Left renal cortex interstitium (tissue), 4 donors: Measurements from ENCODE around the gene CLEC4M. TPM values are rescaled to one million over a fixed set of nuclear protein-coding genes. Genes with fewer than 3 reads are reported as not detected.
"Not testable (repeated sequence)": the region's sequence is repeated elsewhere in the genome, so short reads cannot be mapped to it uniquely, and the experiment has no call there.

Source experiments
- DNase-seq, 4 donors: peaks; one replicate each; pipeline ENCODE4 v3.0.0-alpha.2; 2013; ENCODE audit warnings: low read depth in 4 of 4, low spot score in 2 of 4, missing footprints in 1 of 4
- polyA plus RNA-seq, 4 donors: library from polyadenylated mRNA; unstranded; fragments of 120-200 nt; gene quantifications; one replicate each; pipeline ENCODE4 v1.2.1, GENCODE V29; 2013; ENCODE audit not compliant: insufficient read length in 4 of 4

CLEC4M gene
- polyA plus RNA-seq, 4 donors, result 1.5 to 4.7 (median 3.3) TPM

DNA sequence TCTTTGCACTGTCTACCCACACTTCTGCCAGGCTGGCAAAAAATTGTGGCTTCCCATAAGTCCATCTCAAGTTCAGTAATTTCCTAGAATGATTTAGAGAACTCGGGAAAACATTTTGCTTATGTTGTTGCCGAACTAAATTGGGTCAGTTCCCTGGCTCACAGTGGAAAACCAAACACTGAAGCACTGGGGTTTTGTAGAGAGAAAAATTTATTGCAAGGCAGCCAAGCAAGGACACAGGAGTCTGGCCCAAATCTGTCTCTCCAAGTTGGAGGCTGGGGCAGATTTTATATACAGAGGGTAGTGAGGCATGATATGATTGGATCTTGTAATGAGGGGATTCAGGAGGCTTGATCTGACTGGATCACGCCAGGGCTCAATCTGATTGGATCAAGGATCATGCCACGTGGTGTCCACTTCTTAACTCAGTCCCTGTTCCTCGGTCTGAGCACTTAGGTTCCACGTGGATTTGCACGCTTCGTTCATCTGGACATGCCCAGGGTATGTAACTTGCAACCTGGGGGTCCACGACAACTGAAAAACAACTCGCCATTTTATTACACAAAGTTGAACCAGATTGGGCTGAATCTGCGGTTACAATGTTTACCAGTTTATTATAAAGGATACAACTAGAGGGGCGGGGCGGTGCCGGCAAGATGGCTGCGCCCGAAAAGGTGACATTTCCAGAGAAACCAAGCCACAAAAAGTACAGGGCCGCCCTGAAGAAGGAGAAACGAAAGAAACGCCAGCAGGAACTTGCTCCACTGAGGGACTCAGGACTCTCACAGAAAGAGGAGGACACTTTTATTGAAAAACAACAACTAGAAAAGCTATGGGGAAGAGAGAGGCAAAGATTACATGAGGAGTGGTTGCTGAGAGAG is 23.0 kb upstream of the CLEC4M start:
- no peak for DNase-seq

DNA sequence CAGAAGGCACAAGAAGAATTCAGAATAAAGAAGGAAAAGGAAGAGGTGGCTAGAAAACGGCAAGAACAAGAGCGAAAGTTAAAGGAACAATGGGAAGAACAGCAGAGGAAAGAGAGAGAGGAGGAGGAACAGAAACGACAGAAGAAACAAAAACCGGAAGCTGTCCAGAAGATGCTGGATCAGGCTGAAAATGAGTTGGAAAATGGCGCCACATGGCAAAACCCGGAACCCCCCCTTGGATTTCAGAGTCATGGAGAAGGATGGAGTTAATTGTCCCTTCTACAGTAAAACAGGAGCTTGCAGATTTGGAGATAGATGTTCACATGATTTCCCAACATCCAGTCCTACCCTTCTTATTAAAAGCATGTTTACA is 22.4 kb upstream of the CLEC4M start:
- DNase-seq, result no peak

DNA sequence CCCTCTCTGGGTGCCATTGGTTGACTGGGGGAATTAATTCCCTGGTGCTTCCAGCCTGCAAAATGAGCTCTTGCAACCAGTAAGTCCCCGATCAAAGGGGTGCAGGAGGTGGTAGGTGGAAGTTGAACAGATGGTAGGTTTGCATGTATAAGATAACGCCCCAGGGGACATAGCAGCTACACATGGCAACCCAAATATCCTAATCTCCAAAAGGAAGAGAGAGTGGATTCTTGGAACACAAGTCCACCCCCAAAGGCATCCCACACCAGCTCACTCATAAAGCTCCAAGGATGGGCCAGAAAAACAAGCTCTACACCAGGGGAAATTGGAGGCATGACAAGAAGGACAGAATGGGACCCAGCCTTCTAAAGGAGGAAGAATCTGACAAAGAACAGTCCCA is 20.5 kb upstream of the CLEC4M start:
- no peak for DNase-seq

DNA sequence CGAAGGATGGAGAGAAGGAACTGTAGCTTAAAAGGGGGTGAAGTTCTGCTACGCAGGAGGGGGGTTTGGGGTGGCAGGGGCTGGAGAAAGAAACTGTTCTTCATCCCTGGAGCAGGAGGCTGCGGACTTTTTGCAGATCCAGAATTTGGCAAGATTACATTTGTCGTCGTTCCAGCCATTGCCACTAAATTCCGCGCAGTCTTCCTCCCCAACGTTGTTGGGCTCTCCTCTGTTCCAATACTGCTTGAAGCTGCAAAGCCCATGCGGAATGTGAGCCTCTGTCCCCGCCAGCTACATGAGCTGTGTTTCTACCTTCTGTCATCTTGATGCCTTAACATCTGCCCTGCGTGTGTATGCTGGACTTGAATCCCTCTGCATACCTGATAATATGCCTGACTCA is 20.1 kb upstream of the CLEC4M start:
- DNase-seq, result no peak

DNA sequence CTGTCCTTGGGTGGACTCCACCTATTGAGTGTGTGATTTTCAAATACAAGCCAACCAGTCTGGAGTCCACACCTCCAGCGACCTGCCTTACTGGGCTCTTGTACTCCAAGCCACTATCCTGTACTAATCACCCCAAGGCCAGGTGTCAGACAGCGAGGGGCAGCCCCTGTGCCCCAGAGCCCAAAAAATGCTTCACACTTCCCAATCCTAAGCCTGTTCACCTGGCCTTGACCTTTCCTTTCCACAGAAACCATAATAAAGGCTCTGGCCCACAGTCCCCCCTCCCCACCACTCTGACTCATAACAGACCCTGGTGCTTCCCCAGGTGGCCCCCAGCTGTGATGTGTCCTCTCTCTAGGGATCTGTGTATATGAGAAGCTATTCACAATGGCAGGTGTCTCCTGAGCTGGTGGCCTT is 19.6 kb upstream of the CLEC4M start:
- DNase-seq, result no peak

DNA sequence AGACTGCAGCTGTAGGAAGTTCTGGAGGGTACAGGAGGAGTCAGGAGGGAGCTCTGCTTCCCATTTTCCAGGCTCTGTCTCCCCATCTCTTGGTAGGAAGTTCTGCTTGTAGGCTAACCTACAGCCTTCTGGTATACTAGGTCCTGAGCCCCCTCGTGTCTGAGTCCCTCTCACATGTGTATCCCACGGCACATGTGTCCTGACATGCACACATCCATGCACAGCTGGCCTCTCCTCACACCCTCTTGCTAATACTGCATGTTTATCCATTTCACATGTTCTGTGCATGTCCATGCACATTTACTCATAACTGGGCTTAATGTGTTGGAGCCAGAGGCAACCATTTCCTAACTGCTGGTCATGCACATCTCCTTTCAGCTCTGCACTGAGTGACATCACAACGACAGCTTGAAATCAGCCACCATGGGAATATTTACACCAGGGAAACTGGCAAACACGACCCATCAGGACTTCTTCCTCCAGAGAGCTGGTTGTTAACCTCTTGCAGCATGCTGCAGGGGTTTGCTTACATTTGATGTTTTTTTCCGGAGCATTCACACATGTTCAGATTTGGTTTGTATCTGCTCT is 18.8 kb upstream of the CLEC4M start:
- DNase-seq, result no peak

DNA sequence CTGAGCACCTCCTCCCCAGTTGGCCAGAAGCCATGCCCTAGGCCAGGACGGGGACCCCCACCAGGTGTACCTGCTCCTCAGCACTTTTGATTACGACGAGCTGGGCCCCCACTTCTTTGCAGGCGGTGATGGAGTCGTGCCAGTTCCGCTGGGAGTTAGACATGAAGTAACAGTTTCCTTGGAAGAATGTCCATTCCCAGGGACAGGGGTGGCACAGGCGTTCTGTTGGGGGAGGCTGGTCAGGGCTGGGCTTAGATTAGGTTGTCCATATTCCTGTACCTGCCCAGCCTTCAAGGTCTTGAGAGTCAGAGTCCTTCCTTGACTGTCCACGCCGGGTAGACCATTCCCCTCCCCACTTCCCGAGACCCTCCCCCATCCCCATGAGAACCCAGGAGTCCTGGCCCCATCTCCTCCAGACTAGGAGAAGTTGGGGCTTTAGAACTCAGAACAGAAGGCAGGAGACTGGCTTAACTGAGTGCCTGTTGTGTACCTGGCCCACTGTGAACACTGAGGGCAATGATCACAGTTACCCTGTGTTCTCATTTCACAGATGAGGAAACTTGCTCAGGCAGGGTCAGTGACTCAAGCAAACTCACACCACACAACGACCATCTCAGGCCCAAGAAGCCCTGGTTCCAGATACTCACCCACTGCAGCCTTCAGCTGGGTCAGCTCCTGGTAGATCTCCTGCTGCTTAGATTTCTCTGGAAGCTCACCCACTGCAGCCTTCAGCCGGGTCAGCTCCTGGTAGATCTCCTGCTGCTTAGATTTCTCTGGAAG is 18.0 kb upstream of the CLEC4M start:
- DNase-seq, result no peak

DNA sequence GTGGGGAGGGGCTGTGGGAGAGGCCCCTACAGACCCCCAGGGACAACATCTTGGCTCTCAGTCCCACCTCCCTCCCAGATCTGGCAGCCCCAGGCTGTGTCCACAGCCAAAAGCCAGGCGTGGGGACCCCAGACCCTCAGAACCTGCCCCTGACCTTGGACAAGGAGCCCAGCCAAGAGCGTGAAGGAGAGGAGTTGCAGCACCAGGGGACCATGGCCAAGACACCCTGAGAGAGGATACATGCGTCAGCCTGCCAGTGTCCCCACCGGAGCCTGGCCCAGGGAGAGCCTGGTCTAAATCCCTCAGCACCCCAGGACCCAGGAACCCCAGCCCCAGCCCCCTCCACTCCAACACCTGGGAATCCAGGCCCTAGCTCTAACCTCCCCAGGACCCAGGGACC is 16.7 kb upstream of the CLEC4M start:
- DNase-seq, result not testable (repeated sequence)

DNA sequence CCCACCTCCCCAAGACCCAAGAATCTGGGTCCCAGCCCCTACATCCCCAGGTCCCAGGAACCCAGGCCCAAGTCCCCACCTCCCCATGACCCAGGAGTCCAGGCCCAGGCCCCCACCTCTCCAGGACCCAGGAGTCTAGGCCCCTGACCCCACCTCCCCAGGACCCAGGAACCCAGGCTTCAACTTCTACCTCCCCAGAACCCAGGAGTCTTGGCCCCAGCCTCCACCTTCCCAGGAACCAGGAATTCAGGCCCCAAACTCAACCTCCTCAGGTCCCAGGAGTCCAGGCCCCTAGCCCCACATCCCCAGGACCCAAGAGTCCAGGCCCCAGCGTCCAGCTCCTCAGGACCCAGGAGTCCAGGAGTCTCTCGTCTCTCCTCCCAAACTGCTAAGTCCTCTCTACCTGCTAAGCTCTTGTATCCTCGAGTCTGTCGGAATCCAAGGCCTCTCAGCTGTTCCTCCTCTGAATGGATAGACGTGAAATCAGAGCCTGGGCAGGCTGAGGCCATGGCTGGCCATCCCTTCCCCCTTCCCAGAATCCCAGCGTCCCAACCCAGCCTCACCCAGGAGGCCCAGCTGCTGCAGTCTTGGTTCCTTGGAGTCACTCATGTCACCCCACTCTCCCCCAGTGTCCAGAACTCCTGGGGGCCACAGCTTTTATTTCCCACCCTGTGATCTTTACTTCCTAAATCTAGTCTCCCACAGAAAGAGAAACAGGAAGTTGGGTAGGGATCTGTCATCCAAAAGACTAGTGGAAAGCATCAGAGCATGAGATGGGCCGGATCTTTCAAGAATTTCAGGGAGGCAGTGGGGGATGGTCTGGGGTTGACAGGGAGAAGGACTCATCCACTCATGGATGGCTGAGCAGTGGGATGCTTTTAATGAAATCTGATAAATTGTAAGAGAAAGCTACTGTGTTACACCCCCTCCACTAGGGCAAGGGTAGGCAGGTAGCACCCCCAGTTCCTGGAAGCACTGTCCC is 15.8 kb upstream of the CLEC4M start, which contains the start of gene CD209:
Gene CD209, minus strand, starts transcription at position 632 of the 982 bp plus-strand sequence. Its CDS starts 23 bp downstream, at position 609.
- peak in 1 of 4 donors; percentile 8 for DNase-seq

DNA sequence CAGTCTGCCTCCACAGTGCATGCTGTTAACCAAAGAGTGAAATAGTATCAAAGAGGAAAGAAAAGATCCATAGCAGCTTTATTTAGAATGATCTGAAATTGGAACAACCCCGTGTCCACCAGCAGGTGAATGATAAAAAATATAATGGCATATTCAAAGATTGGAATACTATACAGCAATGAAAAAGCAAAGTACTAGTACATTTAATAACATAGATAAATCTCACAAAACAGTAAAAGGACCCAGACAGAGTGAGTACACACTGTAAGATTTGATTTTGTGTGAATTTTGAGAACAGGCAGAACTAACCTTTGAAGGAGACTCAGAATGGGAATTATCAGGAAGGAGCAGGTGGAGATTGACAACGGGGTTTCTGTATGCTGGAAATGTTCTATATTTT is 14.9 kb upstream of the CLEC4M start:
- no peak for DNase-seq

DNA sequence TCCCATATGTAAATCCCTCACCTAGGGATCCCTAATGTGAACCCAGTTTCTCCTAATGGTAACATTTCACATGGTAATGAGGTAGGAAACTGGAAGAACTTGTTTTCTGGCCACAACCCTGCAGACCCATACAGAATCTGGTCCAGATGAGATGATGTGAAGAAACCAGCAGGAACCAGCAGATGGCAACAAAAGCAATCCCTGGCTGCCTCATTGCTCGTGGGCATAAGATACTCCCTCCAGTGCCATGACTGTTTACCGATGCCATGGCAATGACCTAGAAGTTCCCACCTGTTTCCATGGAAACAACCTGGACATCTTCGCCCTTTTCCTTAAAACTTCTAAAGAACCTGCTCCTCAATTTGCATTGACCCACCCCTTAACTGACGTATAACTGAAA is 14.3 kb upstream of the CLEC4M start:
- peak in 2 of 4 donors; percentile 5 to 24 for DNase-seq

DNA sequence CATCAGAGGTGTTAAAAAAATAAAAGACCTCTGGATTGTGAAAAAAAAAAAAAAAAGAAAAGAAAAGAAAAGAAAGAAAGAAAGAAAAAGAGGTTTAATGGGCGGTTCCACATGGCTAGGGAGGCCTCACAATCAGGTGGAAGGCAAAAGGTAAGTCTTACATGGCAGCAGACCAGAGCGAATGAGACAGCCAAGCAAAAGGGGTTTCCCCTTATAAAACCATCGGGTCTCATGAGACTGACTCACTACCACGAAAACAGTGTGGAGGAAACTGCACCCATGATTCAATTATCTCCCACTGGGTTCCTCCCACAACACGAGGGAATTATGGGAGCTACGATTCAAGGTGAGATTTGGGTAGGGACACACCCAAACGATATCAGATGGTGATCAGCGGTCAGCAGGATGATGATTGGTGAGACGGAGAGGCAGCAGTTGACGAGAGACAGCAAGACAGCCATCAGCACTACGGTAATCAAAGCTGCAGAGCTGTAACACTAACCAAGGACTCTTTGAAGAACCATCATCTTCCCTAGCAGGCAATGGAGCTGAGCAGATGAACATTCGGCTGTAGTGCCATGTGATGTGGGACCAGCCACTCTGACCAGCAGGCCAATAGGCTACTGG is 11.8 kb upstream of the CLEC4M start:
- DNase-seq, result no peak

DNA sequence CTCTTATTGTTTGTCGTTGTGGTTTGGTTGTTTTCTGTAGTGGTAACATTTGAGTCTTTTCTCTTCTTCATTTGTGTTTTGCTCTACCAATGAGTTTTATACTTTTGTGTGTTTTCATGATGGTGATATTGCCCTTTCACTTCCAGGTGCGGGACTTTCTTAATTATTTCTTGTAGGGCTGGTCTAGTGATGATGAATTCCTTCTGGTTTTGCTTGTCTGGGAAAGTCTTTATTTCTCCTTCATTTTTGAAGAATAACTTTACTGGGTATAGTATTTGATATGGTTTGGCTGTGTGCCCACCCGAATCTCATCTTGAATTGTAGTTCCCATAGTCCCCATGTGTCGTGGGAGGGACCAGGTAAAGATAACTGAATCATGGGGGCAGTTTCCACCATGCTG is 6.8 kb upstream of the CLEC4M start:
- no peak for DNase-seq

DNA sequence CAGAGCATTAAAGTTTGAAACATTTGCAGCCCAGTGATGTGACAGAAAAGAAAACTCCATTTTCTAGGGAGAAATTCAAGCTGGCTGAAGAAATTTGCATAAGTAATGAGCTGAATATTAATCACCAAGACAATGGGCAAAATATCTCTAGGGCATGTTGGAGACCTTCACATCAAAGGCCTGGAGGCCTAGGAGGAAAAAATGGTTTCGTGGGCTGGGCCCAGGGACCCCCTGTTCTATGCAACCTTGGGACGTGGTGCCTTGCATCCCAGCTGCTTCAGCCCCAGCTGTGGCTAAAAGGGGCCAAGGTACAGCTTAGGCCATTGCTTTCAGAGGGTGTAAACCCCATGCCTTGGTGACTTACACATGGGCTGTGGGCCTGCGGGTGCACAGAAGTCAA is 5.7 kb upstream of the CLEC4M start:
- no peak for DNase-seq

DNA sequence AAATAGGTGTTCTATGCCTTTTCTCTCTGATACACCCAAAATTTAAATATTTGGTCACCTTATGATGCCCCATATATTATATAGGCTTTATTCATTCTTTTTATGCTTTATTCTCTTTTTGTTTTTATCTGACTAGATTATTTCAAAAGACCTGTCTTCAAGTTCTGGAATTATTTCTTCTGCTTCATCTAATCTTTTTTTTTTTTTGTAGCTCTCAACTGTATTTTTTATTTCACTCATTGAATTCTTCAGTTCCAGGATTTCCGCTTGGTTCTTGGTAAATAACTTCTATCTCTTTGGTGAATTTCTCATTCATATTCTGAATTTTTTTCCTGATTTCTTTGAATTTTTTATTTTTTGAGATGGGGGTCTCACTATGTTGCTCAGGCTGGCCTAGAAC is 3.9 kb upstream of the CLEC4M start:
- no peak for DNase-seq

DNA sequence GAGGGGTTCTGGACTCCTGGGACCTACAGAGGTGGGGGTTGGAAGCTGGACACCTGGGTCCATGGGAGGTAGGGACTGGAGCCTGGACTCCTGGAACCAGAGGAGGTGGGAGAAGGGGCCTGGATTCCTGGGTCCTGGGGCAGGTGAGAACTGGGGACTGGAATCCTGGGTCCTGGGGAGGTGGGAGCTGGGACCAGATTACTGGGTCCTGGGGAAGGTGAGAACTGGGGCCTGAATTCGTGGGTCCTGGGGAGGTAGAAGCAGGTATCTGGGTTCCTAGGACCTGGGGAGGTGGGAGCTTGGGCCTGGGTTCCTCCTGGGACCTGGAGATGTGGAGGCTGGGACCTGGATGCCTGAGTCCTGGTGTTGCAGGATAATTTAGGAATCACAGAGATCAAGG is 653 bp downstream of the CLEC4M start:
- DNase-seq, result no peak

DNA sequence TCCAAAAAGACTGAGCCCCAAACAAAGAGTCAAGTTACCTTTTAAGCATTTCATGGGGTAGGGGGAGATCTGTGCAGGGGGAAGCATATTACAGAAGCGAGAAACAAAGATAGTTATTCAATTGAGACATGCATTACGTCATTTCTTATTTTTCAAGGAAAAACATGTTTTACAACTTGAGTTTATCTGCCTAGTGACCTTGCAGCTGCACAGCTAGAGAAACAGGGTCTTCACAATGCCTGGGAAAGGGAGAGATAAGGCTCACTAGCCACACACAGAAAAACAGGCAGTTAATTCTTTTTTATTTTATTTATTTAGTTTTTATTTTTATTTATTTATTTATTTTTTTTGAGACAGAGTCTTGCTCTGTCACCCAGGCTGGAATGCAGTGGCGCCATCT is 1.1 kb downstream of the CLEC4M start:
- DNase-seq, result not testable (repeated sequence)

DNA sequence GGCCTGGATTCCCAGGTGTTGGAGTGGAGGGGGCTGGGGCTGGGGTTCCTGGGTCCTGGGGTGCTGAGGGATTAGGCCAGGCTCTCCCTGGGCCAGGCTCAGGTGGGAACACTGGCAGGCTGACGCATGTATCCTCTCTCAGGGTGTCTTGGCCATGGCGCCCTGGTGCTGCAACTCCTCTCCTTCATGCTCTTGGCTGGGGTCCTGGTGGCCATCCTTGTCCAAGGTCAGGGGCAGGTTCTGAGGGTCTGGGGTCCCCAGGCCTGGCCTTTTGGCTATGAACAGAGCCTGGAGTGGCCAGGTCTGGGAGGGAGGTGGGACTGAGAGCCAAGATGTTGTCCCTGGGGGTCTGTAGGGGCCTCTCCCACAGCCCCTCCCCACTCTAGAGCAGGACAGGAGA is 2.0 kb downstream of the CLEC4M start:
- DNase-seq, result not testable (repeated sequence)

DNA sequence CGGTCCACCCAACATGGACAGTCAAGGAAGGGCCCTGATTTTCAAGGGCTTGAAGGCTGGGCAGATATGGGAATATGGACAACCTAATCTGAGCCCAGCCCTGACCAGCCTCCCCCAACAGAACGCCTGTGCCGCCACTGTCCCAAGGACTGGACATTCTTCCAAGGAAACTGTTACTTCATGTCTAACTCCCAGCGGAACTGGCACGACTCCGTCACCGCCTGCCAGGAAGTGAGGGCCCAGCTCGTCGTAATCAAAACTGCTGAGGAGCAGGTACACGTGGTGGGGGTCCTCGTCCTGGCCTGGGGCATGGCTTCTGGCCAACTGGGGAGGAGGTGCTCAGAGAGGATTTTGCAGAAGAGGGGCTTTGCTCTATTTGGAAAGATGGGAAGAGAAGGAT is 3.5 kb downstream of the CLEC4M start:
- no peak for DNase-seq

DNA sequence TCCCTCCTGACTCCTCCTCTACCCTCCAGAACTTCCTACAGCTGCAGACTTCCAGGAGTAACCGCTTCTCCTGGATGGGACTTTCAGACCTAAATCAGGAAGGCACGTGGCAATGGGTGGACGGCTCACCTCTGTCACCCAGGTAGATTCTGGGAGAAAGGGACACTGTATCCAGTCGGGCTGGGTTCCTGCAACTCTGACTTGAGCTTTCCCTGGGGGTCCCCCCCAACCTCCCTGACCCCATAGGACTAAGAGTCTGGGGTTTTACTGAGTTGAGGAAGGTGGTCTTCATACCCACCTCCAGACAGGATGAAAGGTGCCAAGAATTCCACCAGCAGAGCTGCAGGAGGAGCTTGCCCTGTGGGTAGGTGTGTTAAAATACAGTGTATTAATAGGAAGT is 4.4 kb downstream of the CLEC4M start:
- no peak for DNase-seq
